Dendritic cell treated with granulocyte-macrophage colony-stimulating factor and Interleukin-4, amounts not matched to agents 40 ng/mL and 50 ng/mL, for 4 days (primary cell): ENCODE measurements around the gene CRYGN.

Experiments used
- H3K27ac Mint-ChIP-seq: one replicate; pipeline ENCODE4 v1.8.0; 2022; ENCODE audit warnings: mild to moderate bottlenecking, mixed read lengths
- H3K27me3 Mint-ChIP-seq: one replicate; pipeline ENCODE4 v1.8.0; 2022; ENCODE audit warnings: mild to moderate bottlenecking, mixed read lengths
- H3K36me3 Mint-ChIP-seq: one replicate; pipeline ENCODE4 v1.8.0; 2022; ENCODE audit warnings: low read depth, mixed read lengths
- H3K4me1 Mint-ChIP-seq: one replicate; pipeline ENCODE4 v1.8.0; 2022; ENCODE audit warnings: low read depth, mixed read lengths
- H3K4me3 Mint-ChIP-seq: one replicate; pipeline ENCODE4 v1.8.0; 2022; ENCODE audit warnings: mild to moderate bottlenecking, moderate library complexity, mixed read lengths
- H3K9me3 Mint-ChIP-seq: one replicate; pipeline ENCODE4 v1.8.0; 2022; ENCODE audit warnings: mixed read lengths
- intact Hi-C: fragments of 100-400 bp; cut with micrococcal nuclease; formaldehyde crosslinking; loops from one replicate; pipeline ENCODE4 v1.15.0; 2022

The CRYGN gene

DNA sequence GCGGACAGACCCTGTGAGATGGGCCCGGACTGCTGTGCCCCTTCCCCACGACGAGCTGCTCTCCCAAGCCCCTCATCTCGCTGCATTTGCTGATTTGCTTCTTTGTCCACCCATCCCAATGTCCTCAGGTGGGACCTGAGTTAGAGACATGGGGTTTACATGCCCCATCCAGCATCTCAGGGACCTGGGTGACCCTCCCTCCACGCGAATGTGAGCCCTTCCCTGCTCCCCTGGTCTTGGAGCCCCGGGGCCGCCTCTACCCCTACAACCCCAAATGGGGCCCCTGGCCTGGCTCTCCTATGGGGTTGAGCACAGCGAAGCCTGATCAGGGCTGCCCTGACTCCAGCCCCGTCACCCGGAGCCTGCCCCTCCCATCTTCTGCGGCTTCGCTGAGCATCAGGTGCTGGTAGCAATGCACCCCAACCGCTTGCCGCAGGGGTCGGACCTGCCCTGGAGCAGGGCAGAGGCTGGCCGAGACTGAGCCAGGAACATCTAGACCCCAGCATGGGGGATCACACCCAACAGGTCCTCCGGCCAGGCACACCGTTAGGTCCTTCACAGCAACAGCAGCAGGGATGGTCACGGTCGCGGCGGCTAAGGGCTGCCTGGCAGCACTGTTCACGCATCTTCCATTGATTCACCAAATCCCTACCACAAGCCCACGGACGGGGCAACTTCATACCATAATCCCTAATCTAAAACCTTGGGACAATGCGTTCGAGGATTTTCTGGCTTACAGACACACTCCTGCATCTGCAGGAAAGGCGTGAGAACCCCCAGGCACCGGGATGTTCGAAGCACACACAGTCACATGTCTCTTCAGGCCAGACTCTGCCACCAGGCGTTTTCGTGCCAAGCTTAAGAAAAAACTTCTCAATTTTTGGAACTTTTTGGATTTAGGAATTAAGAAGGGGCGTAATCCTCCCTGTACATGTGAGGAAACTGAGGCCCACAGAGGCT lies 45.6 kb downstream of the CRYGN start:
- Mint-ChIP-seq H3K36me3 (no peaks in the 10 kb centered on the region), H3K27ac (no peak overlapping the region), H3K27me3 (peaks cover 53% of the 10 kb centered on the region), H3K4me3 (no peak overlapping the region), H3K4me1 (peaks cover 36% of the 10 kb centered on the region), H3K9me3 (peaks cover 14% of the 10 kb centered on the region)
- intact Hi-C loops: no loop called here

DNA sequence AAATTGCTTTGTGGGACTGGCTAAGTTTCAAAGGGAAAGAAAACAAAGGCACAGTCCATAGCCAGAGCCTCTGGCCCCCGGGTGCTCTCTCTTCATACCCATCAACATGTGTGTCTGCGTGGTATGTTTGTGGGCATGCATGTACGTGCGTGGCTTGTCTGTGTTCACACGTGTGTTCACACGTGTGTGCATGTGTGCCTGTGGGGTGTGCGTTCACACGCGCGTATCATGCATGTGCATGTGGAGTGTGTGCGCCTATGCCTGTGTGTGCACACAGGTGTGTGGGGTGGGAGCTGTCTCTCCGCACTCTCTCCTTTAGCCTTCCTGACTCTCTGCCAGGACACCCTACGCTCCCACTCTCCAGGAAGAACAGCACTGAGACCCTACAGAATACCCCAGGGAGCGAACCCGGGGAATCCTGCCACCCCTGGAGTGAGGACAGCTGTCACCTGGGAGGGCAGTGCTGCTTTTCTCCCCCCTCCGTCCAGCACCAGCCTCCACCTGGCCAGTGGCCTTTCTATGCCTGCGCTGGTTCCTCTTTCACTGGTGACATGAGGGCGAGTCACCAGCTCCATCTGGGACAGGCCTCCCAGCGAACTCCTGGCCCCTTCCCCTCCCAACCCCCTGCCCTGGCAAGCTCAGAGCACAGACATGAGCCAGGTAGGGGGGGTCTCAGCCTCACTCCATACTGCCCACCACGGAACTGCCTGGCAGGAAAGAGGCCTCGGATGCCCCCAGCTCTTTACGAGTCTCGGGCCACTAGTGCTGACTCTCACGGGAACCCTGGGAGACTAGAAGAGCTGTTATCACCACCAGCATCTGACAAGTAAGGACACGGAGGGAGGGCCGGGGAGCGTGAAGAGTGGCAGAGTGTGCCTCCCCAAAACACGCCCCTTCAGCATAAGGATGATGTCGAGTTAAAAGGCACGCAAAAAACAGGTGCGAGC lies 46.6 kb downstream of the CRYGN start:
- Mint-ChIP-seq H3K4me1 (peaks cover 35% of the 10 kb centered on the region), H3K36me3 (no peaks in the 10 kb centered on the region), H3K27ac (peak overlapping the region; percentile 51), H3K27me3 (peaks cover 61% of the 10 kb centered on the region), H3K4me3 (no peak overlapping the region), H3K9me3 (peaks cover 13% of the 10 kb centered on the region)
- intact Hi-C loops: no loop called here

DNA sequence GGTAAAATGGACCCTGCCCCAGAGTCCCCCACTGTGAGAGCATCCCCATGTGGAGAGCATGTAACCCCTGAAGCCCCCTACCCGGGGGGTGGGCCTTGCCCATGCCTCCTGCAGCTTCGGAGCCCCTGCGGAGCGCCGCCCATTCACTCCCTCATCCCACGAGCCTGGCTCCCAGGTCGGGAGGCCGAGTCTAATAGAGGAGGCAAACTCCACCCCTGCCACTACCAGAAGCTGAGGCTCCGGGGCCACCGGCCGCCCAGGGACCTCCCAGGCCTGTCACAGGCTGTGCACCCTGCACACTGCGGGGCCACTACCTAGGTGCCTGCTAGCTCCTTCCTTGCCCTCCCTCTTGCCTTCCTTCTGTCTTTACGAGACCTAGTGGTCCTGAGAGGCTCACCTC lies 47.5 kb downstream of the CRYGN start:
- Mint-ChIP-seq H3K4me3 (no peak overlapping the region), H3K36me3 (no peaks in the 10 kb centered on the region), H3K27me3 (peaks cover 65% of the 10 kb centered on the region), H3K4me1 (peaks cover 29% of the 10 kb centered on the region), H3K9me3 (peaks cover 5% of the 10 kb centered on the region), H3K27ac (peak overlapping the region; percentile 51)
- intact Hi-C loops: no loop called here

DNA sequence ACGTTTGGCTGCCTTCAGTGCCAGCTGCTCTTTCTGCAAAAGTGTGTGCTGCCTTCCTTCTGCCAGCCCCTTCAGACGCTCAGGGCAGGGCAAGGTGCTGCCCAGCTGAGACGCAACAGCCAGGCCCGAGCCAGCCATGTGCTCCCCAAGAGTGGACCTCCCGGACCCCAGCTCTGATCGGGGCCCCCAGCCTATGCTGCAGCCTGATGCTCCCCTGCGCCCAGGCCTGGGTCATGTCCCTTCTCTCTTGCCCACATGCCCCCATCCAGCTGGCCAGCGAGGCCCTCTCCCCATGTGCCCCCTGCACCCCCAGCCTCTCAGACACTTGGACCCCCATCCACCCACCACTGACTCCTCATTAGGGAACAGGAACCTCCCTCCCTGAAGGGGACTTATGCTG lies 47.9 kb downstream of the CRYGN start:
- no peak overlapping the region for H3K4me3 Mint-ChIP-seq
- peaks cover 69% of the 10 kb centered on the region for H3K27me3 Mint-ChIP-seq
- no peak overlapping the region for H3K27ac Mint-ChIP-seq
- H3K36me3 Mint-ChIP-seq: no peaks in the 10 kb centered on the region
- H3K4me1 Mint-ChIP-seq: peaks cover 29% of the 10 kb centered on the region
- intact Hi-C loops: no loop called here
- peaks cover under 1% of the 10 kb centered on the region for H3K9me3 Mint-ChIP-seq

DNA sequence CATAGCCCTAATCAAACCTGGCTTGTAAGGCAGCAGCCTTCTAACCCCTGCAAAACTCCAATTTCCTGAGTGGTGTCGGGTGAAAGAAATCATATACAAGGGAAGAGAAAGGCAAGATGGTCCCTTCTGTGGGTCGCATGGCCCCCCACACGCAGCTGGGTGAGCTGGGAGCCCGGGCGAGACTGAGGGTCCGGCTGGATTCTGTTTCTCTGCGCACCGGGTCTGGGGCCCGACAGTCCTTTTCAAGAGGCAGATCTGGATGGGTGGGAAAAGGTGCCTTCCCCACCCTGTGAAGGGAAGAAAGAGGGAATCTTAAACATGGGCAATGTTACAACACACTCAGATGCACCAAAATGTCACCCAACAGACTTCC lies 48.6 kb downstream of the CRYGN start:
- Mint-ChIP-seq H3K27ac (no peak overlapping the region), H3K4me3 (no peak overlapping the region), H3K27me3 (peaks cover 74% of the 10 kb centered on the region), H3K36me3 (no peaks in the 10 kb centered on the region), H3K4me1 (peaks cover 29% of the 10 kb centered on the region), H3K9me3 (no peaks in the 10 kb centered on the region)
- intact Hi-C loops: no loop called here

DNA sequence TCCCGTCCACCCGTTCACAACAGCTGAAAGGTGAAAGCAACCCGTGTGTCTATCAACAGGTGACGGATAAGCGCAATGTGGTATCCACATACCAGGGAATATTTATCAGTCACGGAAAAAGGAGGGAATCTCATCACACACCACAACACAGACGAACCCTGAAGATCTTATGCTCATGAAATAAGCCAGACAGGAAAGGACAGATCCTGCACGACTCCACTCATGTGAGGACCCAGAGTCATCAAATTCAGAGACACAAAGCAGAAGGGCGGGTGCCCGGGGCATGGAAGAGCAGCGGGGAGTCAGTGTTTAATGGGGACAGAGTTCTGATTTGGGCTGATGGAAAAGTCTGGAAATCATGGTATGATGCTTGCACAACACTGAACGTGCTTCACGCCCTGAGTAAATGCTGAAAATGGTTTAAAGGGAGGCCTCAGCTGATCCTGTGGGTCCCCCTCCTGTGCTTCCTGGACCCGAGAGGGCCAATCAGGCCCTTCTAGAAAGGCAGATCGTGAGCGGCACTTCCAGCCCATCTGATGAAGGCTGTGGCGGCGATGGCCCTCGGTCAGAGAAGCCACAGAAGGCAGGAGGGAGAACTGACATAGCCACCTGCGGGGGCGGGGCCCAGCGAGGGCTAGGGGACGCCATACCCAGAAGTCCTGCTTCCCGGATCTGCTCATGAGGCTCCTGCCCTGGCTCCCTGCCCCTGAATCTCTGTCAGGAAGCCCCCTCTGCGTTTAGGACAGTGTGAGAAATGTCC lies 49.2 kb downstream of the CRYGN start:
- intact Hi-C loops: no loop called here
- Mint-ChIP-seq H3K4me1 (peaks cover 29% of the 10 kb centered on the region), H3K4me3 (no peak overlapping the region), H3K27me3 (peaks cover 75% of the 10 kb centered on the region), H3K36me3 (no peaks in the 10 kb centered on the region), H3K9me3 (no peaks in the 10 kb centered on the region), H3K27ac (peak overlapping the region; percentile 28)

DNA sequence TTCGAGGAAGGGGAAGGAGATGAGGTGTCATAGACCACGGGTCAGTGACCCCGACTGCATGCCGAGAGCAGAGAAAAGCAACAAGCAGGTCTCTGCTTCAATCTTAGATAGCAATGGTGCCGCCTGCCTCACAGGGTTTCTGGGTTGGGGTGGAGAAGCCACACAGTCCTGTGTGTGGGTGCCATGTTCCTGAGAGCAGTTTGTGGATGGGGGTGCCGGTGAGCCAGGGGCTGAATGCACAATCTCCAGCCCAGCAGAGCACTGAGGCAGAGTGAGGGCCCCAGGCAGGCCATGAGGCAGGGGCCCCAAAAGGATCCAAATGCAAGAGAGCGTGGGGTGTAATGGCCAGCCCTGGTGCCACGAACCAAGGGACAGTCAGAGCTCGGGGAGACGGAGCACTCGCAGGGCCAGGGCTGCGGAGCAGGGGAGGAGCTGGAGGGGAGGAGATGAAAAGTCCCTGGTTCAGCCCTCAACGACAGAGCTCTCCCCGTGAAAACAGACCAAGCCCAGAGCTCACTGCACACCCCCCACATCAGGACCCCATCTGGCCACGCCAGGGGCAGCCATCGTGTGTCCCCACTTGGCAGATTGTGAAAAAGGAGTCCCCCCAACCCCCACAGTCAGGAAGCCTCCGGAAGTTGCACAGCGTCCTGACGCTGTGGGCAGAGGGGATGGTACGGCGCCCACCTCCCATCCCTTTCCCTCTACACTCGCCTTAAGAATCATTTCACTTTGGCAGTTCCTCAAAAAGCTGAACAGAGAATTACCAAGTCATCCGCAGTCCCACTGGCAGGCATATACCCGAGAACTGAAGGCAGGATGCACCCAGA lies 50.0 kb downstream of the CRYGN start:
- Mint-ChIP-seq H3K27ac (peak overlapping the region; percentile 28), H3K4me3 (no peak overlapping the region)
- intact Hi-C loops: no loop called here

DNA sequence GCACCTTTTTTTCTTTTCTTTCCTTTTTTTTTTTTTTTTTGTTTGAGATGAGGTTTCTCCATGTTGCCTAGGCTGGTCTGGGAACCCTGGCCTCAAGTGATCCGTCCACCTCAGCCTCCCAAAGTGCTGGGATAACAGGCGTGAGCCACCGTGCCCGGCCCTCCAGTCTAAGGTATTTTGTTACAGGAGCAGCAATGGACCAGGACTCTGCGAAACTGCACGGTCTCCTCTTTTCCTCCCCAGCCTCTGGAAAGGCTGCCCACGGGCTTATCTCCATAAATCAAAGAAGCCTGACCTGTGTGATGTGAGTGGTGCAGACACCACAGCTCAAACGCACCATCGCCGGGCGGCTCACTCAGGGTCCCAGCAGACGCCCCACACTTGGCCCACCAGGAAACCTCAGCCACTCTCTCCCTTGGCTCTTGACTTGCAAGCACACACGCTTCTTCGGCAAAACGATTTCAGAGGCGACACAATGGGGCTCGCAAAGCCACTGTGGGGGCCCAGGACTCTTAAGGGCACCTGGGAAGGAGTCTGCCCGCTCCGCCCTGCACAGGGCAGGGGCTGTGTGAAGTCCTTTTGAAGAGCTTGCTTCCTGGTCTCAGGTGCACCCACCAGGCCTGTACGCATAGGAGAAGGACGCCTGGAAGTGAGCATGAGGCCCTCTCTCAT lies 50.7 kb downstream of the CRYGN start:
- intact Hi-C loops: no loop called here
- Mint-ChIP-seq H3K9me3 (no peaks in the 10 kb centered on the region), H3K36me3 (no peaks in the 10 kb centered on the region), H3K27ac (no peak overlapping the region), H3K4me3 (no peak overlapping the region), H3K27me3 (peaks cover 76% of the 10 kb centered on the region), H3K4me1 (peaks cover 29% of the 10 kb centered on the region)

More for the DNA sequence above, 50.0 kb downstream of the CRYGN start:
- Mint-ChIP-seq H3K4me1 (peaks cover 29% of the 10 kb centered on the region), H3K27me3 (peaks cover 74% of the 10 kb centered on the region), H3K36me3 (no peaks in the 10 kb centered on the region), H3K9me3 (no peaks in the 10 kb centered on the region)

DNA sequence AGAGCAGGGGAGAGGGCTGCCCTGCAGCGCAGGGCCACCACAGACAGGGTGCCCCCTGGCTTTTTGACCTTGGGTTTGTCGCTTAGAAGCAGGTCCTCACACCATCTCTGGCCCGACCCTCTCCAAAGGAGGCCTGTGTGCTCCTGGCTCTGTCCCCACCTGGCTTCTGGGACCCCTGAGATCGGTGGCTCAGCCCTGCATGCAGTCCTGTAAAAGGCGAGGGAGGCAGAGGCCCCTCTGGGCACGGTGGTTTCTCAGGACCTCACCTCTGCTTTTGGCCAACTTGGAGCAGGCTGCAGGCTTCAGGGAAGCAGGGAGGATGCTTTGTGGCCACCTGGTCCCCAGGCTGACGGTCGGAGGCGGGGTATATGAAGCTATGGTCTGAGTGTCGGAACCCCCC lies 51.5 kb downstream of the CRYGN start:
- Mint-ChIP-seq H3K4me3 (no peak overlapping the region), H3K4me1 (peaks cover 26% of the 10 kb centered on the region), H3K9me3 (no peaks in the 10 kb centered on the region), H3K27ac (no peak overlapping the region), H3K36me3 (no peaks in the 10 kb centered on the region), H3K27me3 (peaks cover 76% of the 10 kb centered on the region)
- intact Hi-C loops: no loop called here

DNA sequence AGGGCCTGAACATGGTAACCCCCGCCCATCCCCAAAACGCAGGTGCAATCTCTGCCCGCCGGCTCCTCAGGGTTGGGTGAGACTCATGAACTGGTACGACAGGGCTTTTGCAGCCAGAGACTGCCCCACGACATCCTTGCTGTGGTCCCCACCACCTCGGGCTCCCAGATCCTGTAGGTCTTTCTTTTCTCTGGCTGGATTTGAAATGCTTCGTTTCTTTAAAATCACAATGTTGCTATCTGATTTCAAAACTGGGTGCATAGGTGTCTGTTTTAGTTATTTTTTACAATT lies 52.0 kb downstream of the CRYGN start:
- H3K27ac Mint-ChIP-seq: no peak overlapping the region
- no peaks in the 10 kb centered on the region for H3K9me3 Mint-ChIP-seq

DNA sequence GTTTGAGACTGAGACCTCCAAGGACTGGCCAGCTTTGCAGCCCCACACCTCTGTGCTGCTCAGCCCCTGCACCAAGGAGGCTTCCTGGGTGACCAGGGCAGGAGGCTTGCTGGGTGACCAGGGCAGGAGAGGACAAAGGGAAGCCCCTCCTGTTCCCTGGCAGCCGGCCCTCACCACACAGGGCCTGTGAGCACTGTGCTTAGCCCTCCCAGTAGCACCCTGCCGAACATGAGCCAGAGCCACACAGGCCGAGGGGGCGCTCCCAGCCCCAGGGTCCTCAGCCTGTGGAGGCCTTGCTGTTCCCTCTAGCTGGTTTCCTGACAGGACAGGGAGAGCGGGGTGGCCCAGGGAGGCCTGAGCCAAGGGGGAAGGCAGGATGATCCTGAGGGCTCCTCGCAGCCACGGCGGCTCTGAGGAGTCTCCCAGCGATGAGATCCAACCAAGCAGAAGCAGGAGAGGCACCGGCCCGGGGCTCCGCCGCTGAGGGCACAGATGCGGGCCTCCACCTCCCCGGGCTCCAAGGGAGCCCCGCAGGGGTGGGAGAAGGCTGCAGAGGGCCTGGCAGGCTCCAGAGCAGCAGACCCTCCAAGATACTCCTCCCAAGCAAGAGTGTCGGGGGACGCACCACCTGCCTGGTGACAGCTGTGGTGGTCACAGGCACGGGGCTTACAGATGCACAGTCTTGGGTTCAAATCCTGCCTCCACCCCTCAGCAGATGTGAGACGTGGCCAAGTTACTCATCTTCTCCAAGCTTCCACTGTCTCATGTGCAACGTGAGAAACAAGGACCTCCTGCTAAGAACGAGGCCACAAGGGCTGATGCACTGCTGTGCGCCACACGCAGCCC lies 52.6 kb downstream of the CRYGN start:
- Mint-ChIP-seq H3K27me3 (peaks cover 76% of the 10 kb centered on the region), H3K27ac (no peak overlapping the region), H3K4me3 (no peak overlapping the region), H3K36me3 (no peaks in the 10 kb centered on the region), H3K9me3 (no peaks in the 10 kb centered on the region), H3K4me1 (peaks cover 22% of the 10 kb centered on the region)
- intact Hi-C loops: no loop called here

More for the DNA sequence above, 52.0 kb downstream of the CRYGN start:
- Mint-ChIP-seq H3K36me3 (no peaks in the 10 kb centered on the region), H3K4me1 (peaks cover 21% of the 10 kb centered on the region), H3K4me3 (no peak overlapping the region), H3K27me3 (peaks cover 76% of the 10 kb centered on the region)
- intact Hi-C loops: no loop called here
